Stimulated activated CD4-positive, alpha-beta T cell treated with anti-CD3 and anti-CD28 coated beads, TNF-alpha, amount 100 ng/mL, for 24 hours (primary cell): ENCODE measurements around the gene BRINP3.
"Not testable (repeated sequence)": the region's sequence is repeated elsewhere in the genome, so short reads cannot be mapped to it uniquely, and the experiment has no call there.

Source experiments
- DNase-seq, 3 experiments: peaks; one replicate each; pipeline ENCODE4 v3.0.0-alpha.2; 2020; ENCODE audit warnings: low read depth in 3 of 3

Gene BRINP3

DNA sequence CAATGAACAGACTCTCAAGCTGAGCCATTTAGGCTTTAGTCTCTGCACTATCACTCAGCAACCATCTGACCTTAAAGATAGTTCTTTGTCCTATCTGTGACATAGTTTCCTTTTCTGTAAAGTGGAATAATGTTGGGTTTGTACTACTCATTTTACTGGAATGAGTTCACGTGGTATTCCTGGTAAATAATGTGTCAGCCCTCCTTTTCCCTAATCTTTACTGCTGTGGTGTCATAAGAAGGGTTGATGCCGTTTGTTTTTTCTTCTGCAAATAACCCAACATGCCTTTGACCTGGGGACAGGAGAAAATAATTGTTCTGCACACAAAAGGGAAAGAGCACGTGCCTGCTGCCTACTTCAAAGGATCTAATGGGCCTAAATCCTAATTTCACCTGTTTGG is 297.8 kb downstream of the BRINP3 start:
- no peak for DNase-seq

DNA sequence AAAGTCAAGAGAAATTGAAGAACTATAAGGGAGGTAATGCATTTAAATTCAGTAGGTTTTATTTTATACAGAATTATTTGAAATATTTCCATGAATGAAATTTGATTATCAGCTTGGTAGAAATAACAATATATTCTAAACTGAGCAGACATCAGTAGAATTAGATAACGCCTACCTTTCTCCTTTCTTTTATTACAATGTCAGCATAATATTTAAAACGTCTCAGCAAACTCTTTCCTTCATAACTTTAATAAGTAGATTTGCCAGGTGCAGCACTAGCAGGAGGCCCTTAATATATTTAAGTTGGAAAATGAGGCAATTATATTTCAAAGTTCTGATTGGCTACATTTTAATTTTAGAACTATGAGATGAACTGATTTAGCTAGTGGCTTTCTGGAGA is 298.8 kb downstream of the BRINP3 start:
- no peak for DNase-seq

DNA sequence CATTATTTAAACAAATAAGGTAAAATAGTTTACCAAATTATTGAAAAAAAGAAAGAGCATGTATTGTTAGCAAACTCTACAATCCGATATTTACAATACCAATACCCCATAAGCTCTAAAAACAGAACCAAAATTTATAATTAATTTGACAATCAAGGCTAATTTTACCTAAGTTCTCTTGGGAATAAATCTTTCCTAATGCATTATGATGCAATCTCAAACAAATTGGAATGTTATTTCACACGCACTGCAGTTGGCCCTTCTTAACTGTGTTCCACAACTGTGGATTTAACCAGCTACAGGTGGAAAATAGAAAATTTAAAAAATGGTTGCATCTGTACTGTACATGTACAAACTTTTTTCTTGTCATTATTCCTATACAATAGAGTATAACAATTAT is 300.1 kb downstream of the BRINP3 start:
- no peak for DNase-seq

DNA sequence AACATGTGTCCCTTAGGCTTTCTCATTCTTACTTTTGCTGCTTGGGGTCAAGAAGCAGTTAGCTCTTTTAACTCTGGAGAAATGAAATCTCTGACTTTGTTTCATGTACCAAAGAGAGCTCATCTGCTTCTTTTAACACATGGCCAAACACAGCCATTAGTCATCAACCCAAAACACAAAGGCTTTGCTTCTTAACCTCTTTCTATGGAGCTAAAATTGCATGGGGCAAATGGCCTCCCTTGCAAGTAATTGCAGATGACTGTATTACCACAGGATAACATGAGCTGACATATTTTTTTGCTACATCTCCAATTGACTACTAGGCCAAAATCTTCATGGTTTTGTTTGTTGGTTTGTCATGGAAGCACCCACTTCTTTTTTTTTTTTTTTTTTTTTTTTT is 300.9 kb downstream of the BRINP3 start:
- no peak for DNase-seq

DNA sequence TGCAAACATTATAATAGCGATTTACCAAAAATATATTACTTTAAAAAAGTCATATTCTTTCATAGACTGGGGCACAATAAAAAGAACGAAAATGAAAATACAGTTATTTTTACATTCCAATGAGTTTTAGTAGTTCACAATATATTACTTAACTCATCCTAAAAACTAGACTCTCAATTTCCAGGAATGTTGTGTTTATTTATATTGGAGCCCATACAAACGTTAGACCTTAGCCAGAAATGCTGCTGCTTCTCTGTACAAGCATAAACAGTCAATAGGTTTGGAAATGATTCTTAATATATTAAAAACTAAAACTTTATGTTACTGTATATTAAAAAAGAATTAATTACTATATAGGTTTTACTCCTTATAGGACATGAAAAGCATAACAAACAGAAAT is 302.3 kb downstream of the BRINP3 start:
- DNase-seq, result no peak

DNA sequence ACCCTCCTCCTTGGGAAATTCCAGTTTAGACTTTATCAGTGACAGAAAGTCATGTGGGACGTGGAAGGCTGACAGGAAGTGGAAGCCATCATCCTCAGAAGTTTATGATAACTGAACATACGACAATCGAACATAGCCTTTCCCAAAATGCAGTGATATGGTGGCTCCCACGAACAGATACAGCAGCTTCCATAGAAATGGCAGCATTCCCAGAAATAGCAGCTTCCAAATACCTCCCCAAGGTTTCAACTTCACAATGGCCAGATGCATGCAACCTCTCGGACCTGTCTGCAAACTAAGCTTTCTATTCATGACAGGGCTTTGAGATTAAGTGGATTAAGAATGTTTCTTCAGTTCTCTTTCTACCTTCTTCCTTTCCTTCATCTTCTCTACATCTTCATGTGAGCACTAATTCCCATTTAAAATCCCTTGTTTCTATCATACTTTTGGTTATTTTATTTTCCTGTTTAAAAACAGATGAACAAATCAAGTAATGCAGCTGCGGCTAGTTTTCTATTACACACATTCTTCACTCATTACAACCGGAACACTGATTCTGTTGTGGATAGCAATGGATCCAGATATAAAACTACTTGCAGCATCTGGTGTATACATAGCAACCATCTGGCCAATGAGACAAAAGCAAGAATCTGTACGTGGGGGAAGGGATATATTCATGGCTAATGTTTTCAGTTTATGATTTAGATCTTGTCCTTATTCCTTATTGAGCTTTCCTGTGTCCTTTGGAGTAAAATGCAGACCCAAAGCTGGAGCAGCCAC is 304.8 kb downstream of the BRINP3 start:
- DNase-seq, result no peak

DNA sequence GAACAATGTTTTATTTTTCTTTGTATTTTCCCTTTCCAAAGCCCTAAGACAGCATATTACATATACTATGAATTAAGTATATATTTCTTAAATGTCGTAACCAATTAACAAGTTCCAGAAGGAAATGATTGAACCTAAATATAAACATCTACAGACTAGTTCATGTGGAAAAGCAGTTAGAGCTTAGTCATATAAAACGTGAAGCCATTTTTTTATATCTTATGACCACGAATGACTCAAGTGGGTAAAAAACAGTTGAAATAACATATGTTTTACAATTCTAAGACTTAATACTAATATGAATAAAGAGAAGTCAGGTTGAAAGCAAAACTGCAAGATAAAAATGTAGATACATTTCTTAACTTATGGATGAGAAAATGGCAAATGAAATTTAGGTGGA is 307.3 kb downstream of the BRINP3 start:
- no peak for DNase-seq

DNA sequence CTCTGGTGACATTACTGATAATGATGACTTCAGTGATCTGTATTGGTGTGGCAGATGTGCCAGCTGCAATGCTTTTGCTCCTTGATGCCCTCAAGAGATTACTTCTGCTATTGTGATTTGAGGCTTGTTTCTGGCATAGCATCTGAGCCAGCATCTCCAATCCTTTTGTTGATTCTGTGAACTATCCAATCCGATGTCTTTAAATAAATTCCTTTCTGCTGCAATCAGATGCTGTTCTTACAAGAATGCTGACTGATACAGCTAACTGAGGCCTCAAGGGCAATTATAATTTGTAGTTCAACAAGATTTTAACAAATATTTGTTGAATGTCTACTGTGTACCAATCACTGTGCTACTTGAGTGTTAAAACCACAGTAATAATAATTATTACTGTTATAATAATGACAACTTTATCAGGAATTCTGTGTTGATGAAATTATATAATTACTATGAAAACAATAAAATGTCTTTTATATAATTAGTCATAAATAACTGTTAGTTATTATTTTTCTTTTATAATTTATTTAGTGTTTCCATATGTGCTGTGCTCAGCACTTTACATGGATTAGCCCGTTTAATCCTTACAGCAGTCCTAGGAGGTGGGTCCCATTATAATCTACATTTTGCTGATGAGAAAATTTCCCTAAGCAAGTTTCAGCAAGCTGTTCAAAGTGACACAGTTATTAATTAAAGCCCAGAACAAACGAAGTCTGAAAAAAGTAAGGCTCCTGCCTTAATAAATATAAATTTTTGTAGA is 308.2 kb downstream of the BRINP3 start:
- DNase-seq, result no peak

DNA sequence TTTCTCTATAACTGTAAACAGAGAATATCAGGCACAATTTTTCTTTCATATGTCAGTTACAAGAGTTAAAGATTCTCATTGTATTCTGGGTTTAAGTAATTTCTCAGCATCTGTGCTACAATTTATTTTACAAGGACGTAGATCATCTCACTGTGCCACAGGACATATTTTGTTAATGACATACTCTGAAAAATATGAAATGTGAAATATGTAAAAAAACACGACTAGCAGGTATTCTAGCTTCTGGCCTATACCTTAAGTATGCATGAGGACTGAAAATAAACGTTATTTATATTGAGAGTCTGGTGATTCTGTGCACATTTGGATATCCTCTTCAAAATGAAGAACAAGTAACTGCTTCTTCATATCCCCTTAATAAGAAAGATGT is 308.8 kb downstream of the BRINP3 start:
- DNase-seq, result no peak

DNA sequence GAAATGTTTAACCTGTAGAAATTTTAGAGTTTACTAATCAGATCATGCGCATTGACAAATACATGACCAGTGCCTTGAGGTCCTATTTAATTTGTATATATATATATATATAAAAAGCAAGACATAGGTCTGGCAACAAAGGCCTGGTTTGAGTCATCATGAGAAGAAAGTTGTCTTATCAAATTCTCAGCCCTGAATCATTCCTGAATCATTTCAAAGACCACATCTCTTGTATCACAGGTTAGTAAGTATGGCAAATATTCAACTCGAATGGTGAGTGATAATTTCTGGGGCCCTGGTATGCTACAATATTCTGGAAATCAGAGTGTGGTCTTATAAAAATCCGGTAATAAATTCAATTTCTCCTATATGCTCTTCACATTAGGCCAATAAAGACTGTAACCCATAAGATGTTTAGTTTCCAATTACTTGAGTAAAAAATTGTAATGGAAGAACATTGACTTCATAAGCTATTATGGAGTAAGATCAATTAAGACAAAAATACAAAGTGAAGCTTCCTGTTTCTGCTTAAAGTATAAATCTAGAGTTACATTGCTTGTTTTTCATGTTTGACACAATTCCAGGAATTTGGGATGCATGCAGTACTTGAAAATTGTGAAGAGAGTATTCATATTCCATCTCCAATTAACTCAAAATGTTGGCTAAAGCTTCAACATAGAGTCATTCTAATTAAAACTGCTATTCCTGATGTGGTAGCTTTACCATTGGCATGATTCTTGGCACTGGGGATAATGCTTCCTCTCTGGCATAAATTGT is 309.4 kb downstream of the BRINP3 start:
- no peak for DNase-seq

DNA sequence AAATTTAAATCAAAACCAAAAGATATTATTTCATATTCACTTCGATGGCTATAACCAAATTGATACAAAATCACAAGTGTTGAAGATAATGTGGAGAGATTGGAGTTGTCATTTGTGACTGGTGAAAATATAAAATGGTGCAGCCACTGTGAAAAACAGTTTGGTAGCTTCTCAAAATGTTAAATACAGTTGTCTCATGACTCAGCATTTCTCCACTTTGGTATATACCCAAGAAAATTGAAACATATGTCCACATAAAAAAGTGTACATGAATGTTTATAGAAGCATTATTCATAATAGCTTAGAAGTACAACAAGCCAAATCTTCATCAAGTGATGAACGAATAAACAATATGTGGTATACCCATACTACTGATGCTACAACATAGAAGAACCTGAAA is 318.5 kb downstream of the BRINP3 start:
- no peak for DNase-seq

DNA sequence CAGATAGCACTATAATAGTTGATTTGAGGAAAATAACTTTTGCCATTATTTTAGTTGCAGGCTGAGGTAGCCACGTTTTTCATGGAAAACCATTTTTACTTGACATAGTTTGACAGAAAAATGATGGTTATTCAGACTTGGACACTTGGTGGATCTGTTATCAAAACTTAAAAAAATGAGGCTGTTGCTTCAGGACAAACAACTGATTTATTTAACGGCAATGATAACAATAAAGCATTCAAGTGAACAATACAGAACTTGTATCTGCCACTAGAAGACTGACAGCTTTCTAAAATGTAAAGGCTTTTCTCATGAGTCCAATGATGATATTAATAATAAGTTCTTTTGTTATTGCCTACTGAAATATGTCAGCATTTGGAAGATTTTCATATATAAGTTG is 322.9 kb downstream of the BRINP3 start:
- no peak for DNase-seq

DNA sequence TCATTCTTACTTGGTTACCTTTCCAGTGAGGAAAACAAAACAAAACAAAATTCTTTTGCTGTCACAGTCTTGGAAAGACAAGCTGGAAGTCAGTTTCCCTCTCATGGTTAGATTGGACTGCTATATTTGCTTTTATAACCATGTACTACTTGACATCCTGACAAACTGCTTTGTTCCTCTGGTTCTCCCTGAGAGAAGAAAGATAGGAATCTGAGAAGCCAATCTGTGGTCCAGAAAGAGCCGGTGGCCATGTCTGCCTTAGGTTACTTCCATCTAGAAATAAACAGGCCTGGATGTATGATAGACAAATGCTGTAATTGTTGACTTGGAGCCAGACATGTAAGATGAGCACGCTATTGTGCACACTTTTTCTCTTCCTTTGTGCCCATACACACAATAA is 330.0 kb downstream of the BRINP3 start:
- no peak for DNase-seq

DNA sequence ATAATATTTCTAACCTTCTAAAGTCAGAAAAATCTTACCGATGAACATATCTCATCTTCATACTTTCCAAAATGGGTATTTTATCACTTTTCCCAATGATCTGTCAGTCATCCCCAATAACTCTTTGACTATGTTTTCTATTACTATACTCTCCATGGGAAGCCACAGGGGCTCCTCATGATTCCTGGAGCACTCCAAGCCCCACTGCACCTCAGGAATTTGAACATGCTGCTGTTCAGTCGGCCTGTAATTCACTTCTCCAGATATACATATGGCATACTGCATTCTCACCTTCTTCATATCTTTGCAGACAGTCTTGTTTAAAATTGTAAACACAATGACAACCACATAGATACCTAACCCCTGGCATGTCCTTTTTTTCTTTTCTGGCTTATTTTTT is 333.0 kb downstream of the BRINP3 start:
- no peak for DNase-seq

DNA sequence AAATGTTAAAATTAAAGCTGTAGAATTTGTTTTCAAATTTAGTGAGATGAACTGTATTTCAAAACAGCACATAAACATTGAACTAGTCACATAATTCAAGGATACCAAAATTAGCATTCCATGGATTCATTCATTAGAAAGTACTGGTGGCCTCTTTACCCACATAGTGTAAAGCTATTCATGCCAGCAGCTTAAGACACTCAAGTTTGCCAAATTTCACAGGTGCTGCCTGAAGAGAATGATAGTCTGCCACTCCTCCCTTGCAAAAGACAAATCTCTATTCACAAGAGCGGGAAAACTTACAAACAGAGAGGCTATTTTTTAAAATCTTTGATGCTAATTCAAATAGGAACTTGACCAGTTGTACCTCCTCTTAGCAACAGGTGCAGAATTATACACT is 337.0 kb downstream of the BRINP3 start:
- DNase-seq, result no peak

DNA sequence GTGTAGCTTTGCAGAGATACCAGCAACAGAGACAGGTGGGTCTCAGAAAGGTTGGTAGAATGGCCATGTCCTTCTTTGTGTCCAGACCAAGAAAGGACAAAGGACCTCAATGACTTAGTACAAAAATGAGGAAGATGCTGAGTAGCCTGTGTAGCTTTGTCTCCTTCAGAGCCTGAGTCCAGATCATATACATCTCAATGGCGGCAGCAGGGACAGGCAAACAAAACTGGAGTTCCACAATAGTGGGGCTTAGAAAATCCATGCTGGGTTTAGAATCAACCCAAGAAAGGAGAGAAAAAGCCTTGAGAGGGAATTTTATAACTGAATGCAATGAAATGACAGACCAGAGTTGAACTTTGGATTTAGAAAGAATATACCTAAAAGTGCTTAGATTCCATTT is 339.0 kb downstream of the BRINP3 start:
- DNase-seq, result no peak

DNA sequence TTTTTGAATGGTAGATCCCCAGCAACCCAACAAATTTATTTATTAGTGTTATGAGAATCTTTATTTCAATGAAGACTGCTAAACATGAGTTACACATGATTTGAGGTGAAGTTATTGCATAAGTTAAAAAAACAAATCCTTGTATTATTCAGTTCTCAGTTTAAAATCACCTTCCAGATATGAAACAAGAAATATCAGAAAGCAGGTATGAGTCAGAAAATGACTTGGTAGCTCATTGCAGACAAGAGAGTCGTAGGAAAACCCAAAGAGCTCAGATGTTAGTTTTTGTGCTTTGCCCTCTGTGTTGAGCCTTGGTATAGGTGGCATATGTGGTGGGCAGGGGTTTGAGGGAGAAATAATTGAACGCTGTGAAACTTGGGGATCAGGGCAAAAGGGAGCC is 339.4 kb downstream of the BRINP3 start:
- DNase-seq, result no peak

DNA sequence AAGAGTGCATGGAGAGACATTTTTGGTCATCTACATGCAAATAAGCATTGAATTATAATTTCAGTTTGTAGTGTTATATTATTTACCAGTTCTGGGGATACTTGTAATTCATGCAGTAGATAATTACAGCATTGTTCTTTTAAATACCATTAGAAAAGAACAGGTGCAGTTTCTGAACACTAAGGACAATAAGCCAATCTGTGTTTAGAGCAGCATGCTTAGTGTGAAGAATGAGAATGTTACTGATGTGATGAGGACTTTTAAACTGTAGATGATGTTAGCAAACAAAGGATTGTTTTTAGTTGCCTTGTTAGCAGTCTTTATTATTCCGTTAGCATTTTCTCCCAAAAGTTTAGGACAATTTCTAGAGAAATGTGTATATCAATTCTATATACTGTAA is 348.3 kb downstream of the BRINP3 start:
- DNase-seq, result no peak

DNA sequence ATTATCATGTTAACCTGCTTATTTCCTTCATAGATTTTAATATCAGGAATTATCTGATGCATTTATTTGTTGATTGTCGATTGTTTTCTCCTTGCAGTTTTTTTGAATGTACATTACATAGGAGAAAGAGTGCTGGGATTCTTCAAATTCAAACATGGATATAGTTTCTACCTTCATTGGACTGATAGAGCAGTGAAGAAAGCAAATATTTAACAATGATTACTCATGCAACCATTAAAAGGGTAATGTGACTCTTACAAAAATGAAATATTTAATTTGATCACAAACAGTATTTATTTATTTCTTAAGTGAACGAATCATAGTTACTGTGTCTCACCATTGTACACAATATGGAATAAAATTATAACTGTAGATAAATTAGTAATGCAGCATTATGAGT is 350.9 kb downstream of the BRINP3 start:
- DNase-seq, result no peak

DNA sequence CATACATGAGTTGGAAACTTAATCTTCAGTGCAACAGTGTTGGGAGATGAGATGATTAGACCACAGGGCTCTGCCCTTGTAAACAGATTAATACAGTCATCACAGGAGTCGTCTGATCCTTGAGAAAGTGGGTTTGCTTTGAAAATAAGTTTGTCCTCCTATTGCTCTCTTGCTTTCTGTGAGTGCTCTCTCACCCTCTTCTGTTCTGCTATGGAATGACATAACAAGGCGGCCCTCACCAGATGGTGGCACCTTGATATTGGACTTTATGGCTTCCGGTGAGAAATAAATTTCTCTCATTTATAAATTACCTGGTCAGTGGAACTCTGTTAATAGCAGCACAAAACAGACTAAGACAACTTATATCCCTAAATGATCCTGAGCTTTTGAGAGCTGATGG is 353.6 kb downstream of the BRINP3 start:
- no peak for DNase-seq

DNA sequence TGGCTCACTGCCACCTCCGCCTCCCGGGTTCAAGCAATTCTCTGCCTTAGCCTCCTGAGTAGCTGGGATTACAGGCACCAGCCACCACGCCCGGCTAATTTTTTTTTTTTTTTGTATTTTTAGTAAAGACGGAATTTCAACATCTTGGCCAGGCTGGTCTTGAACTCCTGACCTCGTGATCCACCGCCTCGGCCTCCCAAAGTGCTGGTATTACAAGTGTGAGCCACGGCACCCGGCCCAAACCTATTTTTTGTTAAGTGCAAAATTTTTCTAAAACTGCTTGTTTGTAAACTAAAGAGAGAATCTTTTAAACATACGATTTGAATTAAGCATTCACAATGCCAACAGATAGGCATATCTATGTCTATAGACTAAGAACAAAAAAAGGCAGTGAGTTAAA is 357.1 kb downstream of the BRINP3 start:
- not testable (repeated sequence) for DNase-seq

DNA sequence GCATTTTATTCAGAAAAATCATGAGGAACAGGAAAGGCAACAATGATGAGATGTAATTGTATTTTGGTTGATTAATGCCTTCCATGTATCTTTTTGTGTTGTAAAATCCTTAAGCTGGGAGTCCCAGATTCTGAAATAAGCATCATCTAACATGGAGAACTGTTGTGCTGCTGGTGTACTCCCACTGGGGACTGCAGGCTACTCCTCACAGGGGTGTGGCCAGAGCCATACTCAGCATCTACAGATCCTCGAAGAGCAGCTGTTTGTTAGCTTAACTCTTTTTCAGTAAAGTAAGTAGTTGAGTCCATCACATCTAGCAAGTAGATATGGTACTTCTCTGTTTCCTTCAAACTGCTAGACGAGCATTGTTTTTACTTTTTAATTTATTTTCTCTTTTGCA is 358.0 kb downstream of the BRINP3 start:
- no peak for DNase-seq

DNA sequence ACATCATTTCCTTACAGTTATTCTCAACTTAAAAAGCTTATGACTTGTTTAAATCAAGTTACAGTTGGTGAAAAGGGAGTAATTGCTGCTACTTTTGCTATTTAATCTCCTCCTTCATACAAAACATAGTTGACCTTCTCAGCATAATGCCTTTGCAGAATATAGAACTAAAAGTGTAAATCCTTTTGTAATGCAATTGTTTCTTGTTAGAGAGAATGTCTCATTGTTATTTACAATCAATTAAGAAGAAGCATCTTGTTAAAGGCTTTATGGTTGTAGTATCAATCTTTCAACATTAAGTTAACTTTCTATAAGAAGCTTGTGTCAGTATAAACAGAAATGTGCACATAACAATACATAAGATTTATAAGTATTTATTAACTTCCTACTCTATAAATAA is 360.7 kb downstream of the BRINP3 start:
- no peak for DNase-seq
